ENCODE measurements around the gene LCP2. TPM values are rescaled to one million over a fixed set of nuclear protein-coding genes. Genes with fewer than 3 reads are reported as not detected.
A peak's percentile ranks its signal among the peaks of the same experiment; 100 is the strongest.

LCP2 gene
- polyA plus RNA-seq, 6 donors from 2014 or later = 2.9 to 28.7 (median 9.5) TPM

GRCh38 chr5:170289121-170289520, 8.5 kb downstream of the LCP2 start:
- no peak for DNase-seq
- Mint-ChIP-seq H3K9me3 (peaks cover 0 to 21% (median 9%) of the 10 kb centered on the region in 7 donors), H3K36me3 (peaks cover 17 to 73% of the 10 kb centered on the region in 2 donors), H3K27me3 (peaks cover 7 to 50% (median 39%) of the 10 kb centered on the region in 3 donors), H3K4me1 (peaks cover 42 to 54% (median 46%) of the 10 kb centered on the region in 3 donors), H3K27ac (peak overlapping the region in 2 of 6 donors; percentile 42 to 71), H3K4me3 (no peak overlapping the region)
- ATAC-seq (ENCODE audit: low read depth in 2 of 2) = no peak

- H3K4me1 Mint-ChIP-seq = peaks cover 40 to 48% (median 40%) of the 10 kb centered on the region in 3 donors
- ATAC-seq (ENCODE audit: low read depth in 2 of 2) = no peak
- DNase-seq = no peak
- peaks cover 3 to 25% (median 15%) of the 10 kb centered on the region in 7 donors for H3K9me3 Mint-ChIP-seq
- H3K27me3 Mint-ChIP-seq = peaks cover 7 to 50% (median 39%) of the 10 kb centered on the region in 3 donors
- peaks cover 20 to 79% of the 10 kb centered on the region in 2 donors for H3K36me3 Mint-ChIP-seq
- no peak overlapping the region for H3K27ac Mint-ChIP-seq
- no peak overlapping the region for H3K4me3 Mint-ChIP-seq
These were observed 9.0 kb downstream of the LCP2 start for GRCh38 chr5:170288551-170288950.

DNA sequence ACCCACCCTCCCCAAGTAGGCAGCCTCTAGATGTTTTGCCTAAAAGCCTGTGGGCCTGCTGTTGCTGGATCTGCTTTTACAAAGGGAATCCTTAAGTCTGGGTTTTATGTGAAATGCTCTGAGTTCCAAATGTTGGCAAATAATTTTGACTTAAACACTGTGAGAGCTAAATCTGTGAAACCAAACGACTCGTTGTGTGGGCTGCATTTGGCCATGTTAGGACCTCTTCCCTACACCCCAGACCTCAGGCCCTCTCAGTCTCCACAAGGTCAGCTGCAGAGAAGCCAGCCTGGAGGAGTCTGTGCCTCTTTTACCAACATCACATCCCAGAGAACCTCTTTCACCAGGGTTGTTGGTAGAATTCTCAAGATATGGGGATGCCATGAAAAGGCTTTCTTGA, 9.4 kb downstream of the LCP2 start:
- no peak overlapping the region for H3K4me3 Mint-ChIP-seq
- peaks cover 36 to 44% (median 39%) of the 10 kb centered on the region in 3 donors for H3K4me1 Mint-ChIP-seq
- DNase-seq (no peak), ATAC-seq (ENCODE audit: low read depth in 2 of 2) (no peak)
- H3K36me3 Mint-ChIP-seq = peaks cover 24 to 83% of the 10 kb centered on the region in 2 donors
- no peak overlapping the region for H3K27ac Mint-ChIP-seq
- H3K27me3 Mint-ChIP-seq = peaks cover 7 to 47% (median 39%) of the 10 kb centered on the region in 3 donors
- H3K9me3 Mint-ChIP-seq = peaks cover 5 to 28% (median 16%) of the 10 kb centered on the region in 7 donors

- Mint-ChIP-seq H3K4me1 (peaks cover 30 to 38% (median 33%) of the 10 kb centered on the region in 3 donors), H3K4me3 (peak overlapping the region in 1 of 8 donors; percentile 21), H3K9me3 (peaks cover 5 to 28% (median 16%) of the 10 kb centered on the region in 7 donors), H3K36me3 (peaks cover 27 to 85% of the 10 kb centered on the region in 2 donors), H3K27me3 (peaks cover 7 to 43% (median 39%) of the 10 kb centered on the region in 3 donors), H3K27ac (peak overlapping the region in 1 of 6 donors; percentile 95)
- DNase-seq = no peak
- ATAC-seq (ENCODE audit: low read depth in 2 of 2) = no peak
These were observed 10.0 kb downstream of the LCP2 start for GRCh38 chr5:170287532-170287931.

- ATAC-seq (ENCODE audit: low read depth in 2 of 2) (no peak), DNase-seq (no peak)
- Mint-ChIP-seq H3K27me3 (peaks cover 7 to 37% (median 32%) of the 10 kb centered on the region in 3 donors), H3K36me3 (peaks cover 27 to 84% of the 10 kb centered on the region in 2 donors), H3K27ac (no peak overlapping the region), H3K4me1 (peaks cover 25 to 34% (median 30%) of the 10 kb centered on the region in 3 donors), H3K9me3 (peaks cover 5 to 28% (median 16%) of the 10 kb centered on the region in 7 donors), H3K4me3 (no peak overlapping the region)
These were observed 11.1 kb downstream of the LCP2 start for GRCh38 chr5:170286386-170286925.

DNA sequence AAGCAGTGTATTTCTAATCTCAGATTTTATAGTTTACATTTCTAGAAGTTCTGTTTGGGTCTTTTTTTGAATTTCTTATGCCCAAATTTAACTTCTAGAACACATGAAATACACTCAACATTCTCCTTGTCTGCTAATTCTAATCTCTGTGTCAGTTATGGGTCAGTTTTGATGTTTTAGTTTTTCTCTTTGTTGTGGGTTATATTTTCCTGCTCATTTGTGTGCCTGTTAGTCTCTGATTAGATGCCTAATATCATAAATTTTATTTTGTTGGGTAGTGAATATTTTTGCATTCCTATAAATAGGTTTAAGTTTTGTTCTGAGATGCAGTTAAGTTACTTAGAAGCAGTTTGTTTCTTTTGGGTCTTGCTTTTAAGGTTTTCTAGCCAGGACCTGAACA, 12.4 kb downstream of the LCP2 start:
- H3K4me1 Mint-ChIP-seq = peaks cover 19 to 28% (median 23%) of the 10 kb centered on the region in 3 donors
- ATAC-seq (ENCODE audit: low read depth in 2 of 2) (no peak), DNase-seq (no peak)
- H3K27me3 Mint-ChIP-seq = peaks cover 7 to 25% (median 23%) of the 10 kb centered on the region in 3 donors
- peaks cover 5 to 28% (median 16%) of the 10 kb centered on the region in 7 donors for H3K9me3 Mint-ChIP-seq
- no peak overlapping the region for H3K4me3 Mint-ChIP-seq
- peaks cover 27 to 72% of the 10 kb centered on the region in 2 donors for H3K36me3 Mint-ChIP-seq
- H3K27ac Mint-ChIP-seq = no peak overlapping the region

- Mint-ChIP-seq H3K9me3 (peaks cover 5 to 28% (median 16%) of the 10 kb centered on the region in 7 donors), H3K27ac (peak overlapping the region in 1 of 6 donors; percentile 36), H3K27me3 (peaks cover 0 to 17% (median 15%) of the 10 kb centered on the region in 3 donors), H3K4me3 (no peak overlapping the region), H3K4me1 (peaks cover 28 to 32% (median 30%) of the 10 kb centered on the region in 3 donors), H3K36me3 (peaks cover 26 to 62% of the 10 kb centered on the region in 2 donors)
- DNase-seq (no peak), ATAC-seq (ENCODE audit: low read depth in 2 of 2) (no peak)
These were observed 13.3 kb downstream of the LCP2 start for GRCh38 chr5:170284231-170284630.

DNA sequence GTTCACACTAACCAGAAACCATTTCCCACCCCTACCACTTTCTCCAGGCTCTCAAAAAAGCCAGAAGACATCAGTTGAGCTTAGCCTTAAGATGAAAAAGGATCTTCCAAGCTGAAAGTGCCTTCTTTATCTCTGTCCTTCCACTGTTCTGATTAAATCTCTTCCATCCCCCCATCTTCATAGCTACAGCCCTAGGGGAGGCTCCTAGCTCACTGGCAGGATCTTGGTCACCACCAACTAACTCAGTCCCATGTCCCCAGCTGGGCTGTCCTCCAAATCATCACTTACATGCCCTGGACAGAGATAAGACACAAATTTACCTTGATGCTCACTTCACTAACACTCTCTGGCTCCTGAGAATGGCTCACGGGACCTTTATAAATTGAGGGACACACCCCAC, 14.3 kb downstream of the LCP2 start:
- Mint-ChIP-seq H3K27me3 (peaks cover 0 to 15% (median 6%) of the 10 kb centered on the region in 3 donors), H3K4me1 (peaks cover 32 to 37% (median 36%) of the 10 kb centered on the region in 3 donors), H3K9me3 (peaks cover 5 to 28% (median 16%) of the 10 kb centered on the region in 7 donors), H3K36me3 (peaks cover 22 to 53% of the 10 kb centered on the region in 2 donors), H3K27ac (peak overlapping the region in 1 of 6 donors; percentile 49), H3K4me3 (no peak overlapping the region)
- DNase-seq (no peak), ATAC-seq (ENCODE audit: low read depth in 2 of 2) (no peak)

DNA sequence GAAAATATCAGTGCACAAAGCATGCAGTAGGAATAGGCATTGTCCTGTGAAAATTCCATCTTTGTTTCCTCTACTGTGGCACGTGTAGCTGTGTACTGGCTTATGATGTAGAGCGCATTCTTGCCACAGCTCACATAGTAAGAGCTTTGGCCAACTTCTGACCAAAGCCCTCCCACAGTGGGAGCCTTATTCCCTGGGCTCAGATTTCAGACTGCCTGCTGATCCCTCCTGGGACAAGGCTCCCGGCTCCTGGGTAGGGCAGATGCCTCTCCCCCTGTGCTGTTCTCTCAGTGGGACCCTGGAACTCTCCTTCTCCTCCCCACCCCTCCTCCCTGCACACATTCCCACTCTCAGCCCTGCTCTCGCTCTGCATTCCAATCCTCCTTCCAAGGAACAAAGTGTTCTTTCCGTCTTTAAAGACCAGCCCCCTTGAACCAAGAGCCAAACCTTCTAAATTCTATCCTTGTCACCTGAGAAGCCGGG, 17.5 kb downstream of the LCP2 start:
- DNase-seq = no peak
- Mint-ChIP-seq H3K27ac (peak overlapping the region in 2 of 6 donors; percentile 15 to 79), H3K4me1 (peaks cover 50 to 56% (median 52%) of the 10 kb centered on the region in 3 donors), H3K27me3 (no peaks in the 10 kb centered on the region), H3K4me3 (peak overlapping the region in 2 of 8 donors; percentile 21 to 81), H3K9me3 (peaks cover 4 to 18% (median 8%) of the 10 kb centered on the region in 7 donors), H3K36me3 (peaks cover 20 to 21% of the 10 kb centered on the region in 2 donors)
- ATAC-seq (ENCODE audit: low read depth in 2 of 2) = no peak

DNA sequence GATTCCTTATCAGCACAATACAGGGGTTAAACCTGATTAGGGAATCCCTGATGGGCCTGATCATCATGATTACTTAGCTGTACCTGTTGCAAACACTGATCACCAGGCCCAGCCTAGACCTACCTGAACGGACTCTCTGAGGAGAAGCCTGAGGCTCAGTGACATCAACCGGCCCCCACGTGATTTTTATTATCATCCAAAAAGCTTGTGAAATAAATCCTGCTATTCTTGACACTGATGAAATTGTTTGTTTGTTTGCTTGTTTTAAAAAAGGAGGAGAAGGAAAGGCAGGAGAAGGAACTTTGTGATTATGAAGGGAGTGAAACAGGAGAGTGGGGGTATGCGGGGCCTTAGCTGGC, 18.1 kb downstream of the LCP2 start:
- no peak for ATAC-seq (ENCODE audit: low read depth in 2 of 2)
- H3K4me1 Mint-ChIP-seq = peaks cover 53 to 59% (median 53%) of the 10 kb centered on the region in 3 donors
- no peaks in the 10 kb centered on the region for H3K27me3 Mint-ChIP-seq
- no peak for DNase-seq
- peaks cover 2 to 12% (median 6%) of the 10 kb centered on the region in 7 donors for H3K9me3 Mint-ChIP-seq
- H3K36me3 Mint-ChIP-seq = peaks cover 18 to 19% of the 10 kb centered on the region in 2 donors
- H3K4me3 Mint-ChIP-seq = peak overlapping the region in 4 of 8 donors; percentile 80 to 92 (median 84)
- peak overlapping the region in 2 of 6 donors; percentile 21 to 79 for H3K27ac Mint-ChIP-seq

- Mint-ChIP-seq H3K27ac (peak overlapping the region in 5 of 6 donors; percentile 11 to 92 (median 79)), H3K4me1 (peaks cover 56 to 65% (median 57%) of the 10 kb centered on the region in 3 donors), H3K36me3 (peaks cover 16 to 18% of the 10 kb centered on the region in 2 donors), H3K27me3 (no peaks in the 10 kb centered on the region), H3K4me3 (peak overlapping the region in 7 of 8 donors; percentile 63 to 92 (median 84)), H3K9me3 (peaks cover 0 to 8% (median 6%) of the 10 kb centered on the region in 7 donors)
- ATAC-seq (ENCODE audit: low read depth in 2 of 2) (peak; percentile 88 to 91), DNase-seq (peak; percentile 65)
These were observed 18.7 kb downstream of the LCP2 start for GRCh38 chr5:170278611-170279458.

DNA sequence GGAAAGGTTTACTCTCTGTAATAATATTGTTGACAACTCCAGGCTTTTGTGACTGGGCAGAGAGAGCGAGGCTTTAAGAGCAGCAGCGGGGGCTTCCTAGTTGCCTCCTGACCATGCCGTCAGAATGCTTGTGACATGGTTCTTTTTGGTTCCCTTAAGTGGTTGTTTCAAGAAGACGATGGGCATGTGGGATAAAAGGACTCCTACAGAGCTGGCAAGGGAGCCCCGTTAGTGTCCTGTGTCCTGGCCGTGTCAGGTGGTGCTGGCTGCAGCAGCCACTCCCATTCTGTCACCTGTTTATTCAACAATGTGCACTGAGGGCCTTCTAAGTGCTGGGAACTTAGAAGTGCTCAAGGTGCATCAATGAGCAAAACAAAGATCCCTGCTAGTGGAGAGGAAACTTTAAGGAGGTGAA, 19.7 kb downstream of the LCP2 start:
- Mint-ChIP-seq H3K27ac (peak overlapping the region in 2 of 6 donors; percentile 60 to 79), H3K4me3 (peak overlapping the region in 7 of 8 donors; percentile 72 to 86 (median 78)), H3K36me3 (peaks cover 7 to 9% of the 10 kb centered on the region in 2 donors), H3K9me3 (no peaks in the 10 kb centered on the region), H3K4me1 (peaks cover 50 to 65% (median 57%) of the 10 kb centered on the region in 3 donors), H3K27me3 (no peaks in the 10 kb centered on the region)
- ATAC-seq (ENCODE audit: low read depth in 2 of 2) (no peak), DNase-seq (no peak)

DNA sequence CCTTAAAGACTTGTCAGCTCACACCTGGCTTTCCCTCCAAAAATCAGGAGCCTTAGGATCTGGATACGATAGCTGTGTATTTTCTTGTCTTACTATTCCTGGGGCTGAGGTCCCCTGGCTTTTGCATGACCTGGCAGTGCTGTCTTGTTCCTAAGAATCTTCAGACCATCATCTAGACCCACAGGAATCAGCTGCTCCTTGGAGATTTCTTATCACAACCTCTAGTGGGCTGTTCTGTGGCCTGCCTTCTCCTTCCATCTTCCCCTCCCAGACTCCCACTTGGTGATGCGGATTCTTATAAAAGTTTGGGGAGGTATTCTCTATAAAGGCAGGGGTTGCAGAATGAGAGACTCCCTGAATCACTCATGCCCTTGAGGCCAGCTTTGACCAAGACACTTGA, 21.4 kb downstream of the LCP2 start:
- peaks cover 8 to 9% of the 10 kb centered on the region in 2 donors for H3K36me3 Mint-ChIP-seq
- no peaks in the 10 kb centered on the region for H3K9me3 Mint-ChIP-seq
- H3K27me3 Mint-ChIP-seq = no peaks in the 10 kb centered on the region
- H3K27ac Mint-ChIP-seq = peak overlapping the region in 4 of 6 donors; percentile 24 to 79 (median 42)
- H3K4me3 Mint-ChIP-seq = peak overlapping the region in 4 of 8 donors; percentile 25 to 81 (median 46)
- peaks cover 47 to 60% (median 57%) of the 10 kb centered on the region in 3 donors for H3K4me1 Mint-ChIP-seq
- DNase-seq (no peak), ATAC-seq (ENCODE audit: low read depth in 2 of 2) (no peak)
